ENCODE measurements around the gene GLRA2. TPM values are rescaled to one million over a fixed set of nuclear protein-coding genes. Genes with fewer than 3 reads are reported as not detected.

GLRA2 gene
- total RNA-seq, result not detected
- 0 reads per million in 2 donors for total RNA-seq

DNA sequence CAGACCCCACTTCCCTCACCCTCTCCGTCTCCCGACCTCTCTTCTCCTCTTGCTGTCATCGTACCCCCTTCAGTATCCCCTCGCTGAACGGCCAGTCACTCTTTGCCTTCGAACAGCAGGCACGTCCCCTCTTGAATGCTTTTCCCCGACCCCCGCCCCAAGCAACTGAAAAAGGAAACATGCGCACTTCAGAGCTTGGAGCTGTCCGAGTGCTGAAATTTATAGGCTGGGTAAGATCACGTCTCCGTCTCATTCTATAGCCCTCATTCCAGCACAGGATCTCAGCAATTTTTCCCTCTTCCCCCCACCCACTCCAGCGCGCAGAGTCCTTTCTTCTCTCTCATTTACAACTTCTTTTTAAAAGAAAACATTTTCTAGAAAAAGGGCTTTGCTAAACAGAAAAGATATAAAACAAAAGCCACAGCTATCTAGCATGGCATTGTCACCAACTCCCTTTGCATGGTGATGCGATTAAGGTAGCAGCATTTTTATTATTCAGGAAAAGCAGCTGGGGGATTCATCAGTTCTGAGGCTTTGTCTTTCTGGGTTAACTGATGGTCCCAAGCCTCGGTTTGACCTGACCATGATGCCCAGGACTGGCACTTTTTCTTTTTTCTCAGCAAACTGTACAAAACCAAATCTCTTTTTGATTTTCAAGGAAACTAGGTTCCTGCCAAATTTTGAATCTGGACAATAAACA, at the start of gene GLRA2:
GLRA2 (plus strand) TSS at position 247 of the 700 bp plus-strand sequence. CDS start 522 bp downstream, outside the sequence.
- DNase-seq, result no peak
- Mint-ChIP-seq H3K4me3 (peak within 1 kb of the TSS; percentile 37), H3K27me3 (no peaks in the 10 kb centered on the region), H3K27ac (no peak within 1 kb of the TSS), H3K4me1 (peaks cover 2% of the 10 kb centered on the region), H3K36me3 (ENCODE audit: low read depth) (peaks cover 2% of the 10 kb centered on the region)
- H3K9me3 ChIP-seq (ENCODE audit: control insufficient read depth, low read length, poor library complexity, severe bottlenecking), result no peaks in the 10 kb centered on the region
- ATAC-seq, result no peak

DNA sequence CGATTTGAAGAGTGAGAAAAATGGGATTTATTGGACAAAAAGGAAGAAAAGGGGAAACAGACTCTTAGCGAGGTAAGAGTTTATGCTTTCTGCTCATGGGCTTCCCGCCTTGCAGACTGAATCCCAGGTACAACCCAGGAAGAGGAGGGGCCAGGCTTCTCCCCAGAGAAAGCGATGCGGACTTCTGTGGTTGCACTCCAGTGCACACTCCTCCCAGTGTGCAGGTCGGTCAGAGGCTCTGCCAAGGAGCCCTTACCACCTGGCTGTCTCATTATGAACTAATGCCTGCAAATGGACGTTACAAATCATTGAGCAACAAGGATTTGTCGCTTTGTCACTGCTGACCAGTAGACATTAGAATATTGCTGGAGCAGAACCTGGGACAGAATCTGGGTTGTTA, 39.9 kb upstream of the GLRA2 start:
- DNase-seq (no peak), ATAC-seq (no peak)
- no peaks in the 10 kb centered on the region for H3K9me3 ChIP-seq (ENCODE audit: control insufficient read depth, low read length, poor library complexity, severe bottlenecking)
- Mint-ChIP-seq H3K27ac (no peak overlapping the region), H3K36me3 (ENCODE audit: low read depth) (no peaks in the 10 kb centered on the region), H3K4me1 (no peaks in the 10 kb centered on the region), H3K27me3 (peaks cover 5% of the 10 kb centered on the region), H3K4me3 (no peak overlapping the region)

DNA sequence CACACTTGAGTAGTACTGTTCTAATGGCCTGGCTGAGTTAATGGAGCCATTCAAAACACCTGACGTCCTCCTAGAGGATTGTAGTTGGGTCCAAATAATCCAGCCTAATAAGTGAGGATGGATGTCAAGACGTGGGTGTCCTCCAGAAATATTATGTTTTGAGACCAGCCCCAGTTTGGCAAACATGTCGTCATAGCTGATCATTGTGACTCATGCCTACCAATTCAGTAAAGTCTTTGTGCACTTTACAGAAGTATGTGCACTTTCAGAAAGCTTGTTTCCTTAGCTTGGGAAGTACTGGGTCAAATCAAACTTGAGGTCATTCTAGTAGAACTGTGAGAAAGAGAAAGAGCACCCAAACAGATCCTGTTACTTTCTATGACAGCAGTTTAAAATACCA, 37.6 kb upstream of the GLRA2 start:
- peaks cover 3% of the 10 kb centered on the region for H3K4me1 Mint-ChIP-seq

DNA sequence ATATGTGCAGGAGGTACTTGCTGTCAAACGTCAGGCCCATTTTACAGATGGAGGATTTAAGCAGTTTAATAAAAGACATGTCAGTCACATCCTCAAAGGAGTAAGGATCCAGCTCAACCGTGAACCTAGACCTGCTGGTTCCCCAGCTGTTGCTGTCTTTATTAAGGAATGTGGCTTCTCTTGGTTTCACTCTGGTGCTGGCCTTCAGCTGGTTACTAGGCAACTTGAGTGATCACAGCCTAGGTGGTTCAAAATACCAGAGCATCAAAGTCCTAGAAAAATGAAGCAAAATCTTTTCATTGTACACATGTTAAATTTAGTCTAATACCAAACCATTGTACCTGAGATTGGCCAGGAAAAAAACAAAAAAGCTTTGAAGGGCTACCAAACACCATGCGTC, 32.7 kb upstream of the GLRA2 start:
- Mint-ChIP-seq H3K4me1 (peaks cover 9% of the 10 kb centered on the region), H3K4me3 (peak overlapping the region; percentile 81), H3K27me3 (no peaks in the 10 kb centered on the region), H3K27ac (peak overlapping the region; percentile 83), H3K36me3 (ENCODE audit: low read depth) (no peaks in the 10 kb centered on the region)
- DNase-seq (no peak), ATAC-seq (peak; percentile 42)
- no peaks in the 10 kb centered on the region for H3K9me3 ChIP-seq (ENCODE audit: control insufficient read depth, low read length, poor library complexity, severe bottlenecking)

More for the DNA sequence above, 37.6 kb upstream of the GLRA2 start:
- Mint-ChIP-seq H3K27ac (no peak overlapping the region), H3K36me3 (ENCODE audit: low read depth) (no peaks in the 10 kb centered on the region), H3K27me3 (no peaks in the 10 kb centered on the region), H3K4me3 (no peak overlapping the region)
- no peaks in the 10 kb centered on the region for H3K9me3 ChIP-seq (ENCODE audit: control insufficient read depth, low read length, poor library complexity, severe bottlenecking)
- no peak for DNase-seq
- ATAC-seq, result no peak

DNA sequence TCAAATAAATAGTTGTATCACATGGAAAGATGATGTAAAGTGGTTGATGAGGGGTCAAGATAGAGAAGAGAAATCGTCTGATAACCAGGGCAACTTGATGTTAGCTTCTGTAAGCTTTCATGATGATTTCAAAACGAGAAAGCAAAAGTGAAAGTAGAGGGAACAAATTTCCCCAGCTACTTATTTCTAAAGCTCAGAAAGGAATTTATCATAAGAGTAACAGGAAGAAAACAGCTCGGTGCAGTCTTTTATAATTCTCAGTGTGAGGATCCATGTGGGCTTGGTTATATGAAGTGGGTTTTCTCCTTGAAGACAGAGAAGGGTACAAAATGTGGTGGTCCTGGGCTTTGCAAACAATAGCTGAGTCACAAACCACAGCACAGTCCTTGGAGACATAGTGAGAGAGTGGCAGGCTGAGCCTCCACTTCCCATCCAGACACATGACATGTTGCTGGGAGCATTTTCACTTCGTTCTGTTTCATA, 32.1 kb upstream of the GLRA2 start:
- DNase-seq, result no peak
- peak; percentile 49 for ATAC-seq
- Mint-ChIP-seq H3K4me3 (peak overlapping the region; percentile 81), H3K4me1 (peaks cover 9% of the 10 kb centered on the region), H3K27me3 (no peaks in the 10 kb centered on the region), H3K36me3 (ENCODE audit: low read depth) (no peaks in the 10 kb centered on the region), H3K27ac (peak overlapping the region; percentile 83)
- no peaks in the 10 kb centered on the region for H3K9me3 ChIP-seq (ENCODE audit: control insufficient read depth, low read length, poor library complexity, severe bottlenecking)

DNA sequence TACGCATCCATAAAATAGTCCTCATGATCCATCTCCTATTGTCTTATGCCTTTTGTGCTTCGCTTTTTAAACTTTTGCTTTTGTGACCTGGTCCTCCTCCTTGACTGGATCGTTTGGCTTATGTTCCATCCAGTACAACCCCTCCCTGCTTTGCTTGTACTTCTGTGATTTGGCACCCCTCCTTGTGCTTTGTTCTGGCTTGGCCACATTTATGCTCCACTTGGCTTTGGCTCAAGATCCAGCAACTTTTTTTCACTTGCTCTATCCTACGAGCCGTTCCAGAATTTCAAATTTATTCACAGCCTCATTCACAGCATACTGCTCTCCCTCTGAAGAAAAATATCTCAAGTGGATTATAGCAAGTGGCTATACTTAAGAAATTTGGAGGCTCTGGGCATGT, 28.0 kb upstream of the GLRA2 start:
- H3K36me3 Mint-ChIP-seq (ENCODE audit: low read depth), result no peaks in the 10 kb centered on the region

DNA sequence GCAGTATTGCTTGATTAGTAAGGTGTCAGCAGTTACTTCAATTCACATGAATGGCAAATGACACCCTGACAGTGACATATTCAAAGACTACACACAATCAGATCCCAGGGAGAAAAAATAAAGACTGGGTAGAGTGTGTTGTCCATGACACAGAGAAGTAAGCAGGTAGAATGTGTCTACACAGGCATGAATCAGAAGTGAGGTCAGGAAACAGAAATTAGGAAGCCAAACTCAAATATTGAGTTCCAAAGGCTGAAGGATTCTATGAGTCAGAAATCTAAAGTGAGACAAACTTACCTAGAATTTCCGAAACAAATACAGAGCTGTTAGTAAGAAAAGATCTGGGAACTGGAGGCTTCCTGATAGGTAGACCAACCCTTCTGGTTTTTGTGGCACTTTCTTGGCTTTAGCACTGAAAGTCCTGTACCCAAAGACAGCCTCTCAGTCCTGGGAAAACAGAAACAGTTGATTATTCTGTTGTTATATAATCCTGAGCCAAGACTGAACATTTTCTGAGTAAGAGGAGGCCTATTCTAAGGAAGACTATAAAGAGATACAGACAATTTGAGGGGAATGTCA, 24.3 kb upstream of the GLRA2 start:
- no peaks in the 10 kb centered on the region for H3K36me3 Mint-ChIP-seq (ENCODE audit: low read depth)
- H3K4me1 Mint-ChIP-seq, result no peaks in the 10 kb centered on the region
- DNase-seq, result no peak
- H3K27ac Mint-ChIP-seq, result no peak overlapping the region
- peaks cover 7% of the 10 kb centered on the region for H3K27me3 Mint-ChIP-seq
- ATAC-seq, result no peak
- no peaks in the 10 kb centered on the region for H3K9me3 ChIP-seq (ENCODE audit: control insufficient read depth, low read length, poor library complexity, severe bottlenecking)
- H3K4me3 Mint-ChIP-seq, result no peak overlapping the region

More for the DNA sequence above, 28.0 kb upstream of the GLRA2 start:
- no peaks in the 10 kb centered on the region for H3K27me3 Mint-ChIP-seq
- H3K4me3 Mint-ChIP-seq, result no peak overlapping the region
- no peak for DNase-seq
- H3K27ac Mint-ChIP-seq, result no peak overlapping the region
- ATAC-seq, result no peak
- H3K4me1 Mint-ChIP-seq, result peaks cover 6% of the 10 kb centered on the region
- no peaks in the 10 kb centered on the region for H3K9me3 ChIP-seq (ENCODE audit: control insufficient read depth, low read length, poor library complexity, severe bottlenecking)

DNA sequence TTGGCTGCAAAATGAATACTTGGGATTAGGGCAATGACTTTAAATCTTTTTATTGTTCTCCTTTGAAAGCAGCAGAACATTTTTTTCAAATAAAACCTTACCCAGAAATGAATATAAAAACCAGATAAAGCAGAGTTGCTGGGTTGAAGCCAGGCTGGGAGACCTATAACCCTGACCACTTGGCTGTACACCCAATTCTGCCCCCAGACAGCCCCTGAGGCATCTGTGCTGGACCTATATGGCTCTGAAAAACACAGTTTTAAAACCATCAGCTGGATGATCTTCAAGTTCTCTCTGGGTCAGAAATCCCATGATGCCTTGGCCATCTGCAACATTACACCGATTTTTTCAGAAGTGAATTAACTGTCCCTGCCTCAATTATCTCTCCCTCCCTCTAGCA, 23.7 kb upstream of the GLRA2 start:
- H3K27me3 Mint-ChIP-seq, result peaks cover 7% of the 10 kb centered on the region
- H3K9me3 ChIP-seq (ENCODE audit: control insufficient read depth, low read length, poor library complexity, severe bottlenecking), result no peaks in the 10 kb centered on the region
- H3K4me3 Mint-ChIP-seq, result no peak overlapping the region
- no peak for DNase-seq
- no peak for ATAC-seq
- no peaks in the 10 kb centered on the region for H3K36me3 Mint-ChIP-seq (ENCODE audit: low read depth)
- H3K27ac Mint-ChIP-seq, result no peak overlapping the region
- H3K4me1 Mint-ChIP-seq, result no peaks in the 10 kb centered on the region

DNA sequence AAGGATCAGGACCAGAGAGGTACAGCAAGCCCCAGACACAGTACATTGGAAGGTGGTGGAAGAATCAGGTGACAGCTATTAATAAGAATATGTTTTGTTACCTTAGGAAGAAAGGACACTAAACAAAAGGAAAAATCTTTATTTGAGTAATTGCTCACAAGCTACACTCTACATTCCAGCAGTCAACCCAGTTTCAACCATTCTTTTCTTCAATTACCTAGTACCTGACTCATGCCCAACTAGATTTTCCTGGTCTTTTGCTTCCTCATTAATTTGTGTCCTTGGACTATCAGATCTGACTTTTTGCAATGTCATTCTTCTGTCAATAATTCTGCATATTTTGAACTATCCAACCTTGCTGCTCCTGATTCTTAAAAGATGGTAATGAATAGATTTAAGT, 22.5 kb upstream of the GLRA2 start:
- peaks cover 7% of the 10 kb centered on the region for H3K27me3 Mint-ChIP-seq
- H3K27ac Mint-ChIP-seq, result no peak overlapping the region
- ATAC-seq (no peak), DNase-seq (no peak)
- no peak overlapping the region for H3K4me3 Mint-ChIP-seq
- H3K4me1 Mint-ChIP-seq, result no peaks in the 10 kb centered on the region
- H3K9me3 ChIP-seq (ENCODE audit: control insufficient read depth, low read length, poor library complexity, severe bottlenecking), result no peaks in the 10 kb centered on the region
- no peaks in the 10 kb centered on the region for H3K36me3 Mint-ChIP-seq (ENCODE audit: low read depth)

DNA sequence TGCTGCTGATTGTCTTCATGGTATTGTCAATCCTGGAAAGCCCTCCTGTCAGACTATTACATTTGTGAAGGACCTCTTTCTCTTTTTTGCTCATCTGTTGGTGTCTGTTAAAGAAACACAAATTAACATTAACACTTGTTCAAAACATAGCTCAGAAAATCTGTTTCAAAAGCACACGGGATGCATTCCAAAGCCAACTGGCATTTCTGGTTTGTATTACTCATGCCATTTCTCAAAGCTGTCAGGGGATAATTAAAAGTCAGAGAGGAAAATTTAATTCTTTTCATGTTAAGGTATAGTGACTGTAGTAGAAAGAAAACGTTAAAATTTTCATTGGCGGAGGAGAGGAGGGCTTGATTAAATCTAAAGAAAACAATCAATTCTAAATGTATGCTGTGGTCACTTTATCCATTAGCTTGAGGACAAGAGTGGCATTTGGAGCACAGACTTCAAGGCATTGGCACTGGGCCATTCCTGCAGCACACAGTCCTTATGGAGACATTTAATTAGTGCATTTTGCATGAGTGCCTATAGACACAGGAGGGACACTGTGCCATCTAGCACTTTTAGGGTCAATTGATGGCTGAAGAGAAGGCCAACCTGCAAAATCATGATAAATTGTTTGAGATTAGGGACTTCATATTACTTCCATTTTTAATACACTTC, 21.2 kb upstream of the GLRA2 start:
- Mint-ChIP-seq H3K4me3 (no peak overlapping the region), H3K27me3 (peaks cover 7% of the 10 kb centered on the region), H3K4me1 (no peaks in the 10 kb centered on the region), H3K36me3 (ENCODE audit: low read depth) (no peaks in the 10 kb centered on the region), H3K27ac (no peak overlapping the region)
- ATAC-seq, result no peak
- no peak for DNase-seq
- no peaks in the 10 kb centered on the region for H3K9me3 ChIP-seq (ENCODE audit: control insufficient read depth, low read length, poor library complexity, severe bottlenecking)

DNA sequence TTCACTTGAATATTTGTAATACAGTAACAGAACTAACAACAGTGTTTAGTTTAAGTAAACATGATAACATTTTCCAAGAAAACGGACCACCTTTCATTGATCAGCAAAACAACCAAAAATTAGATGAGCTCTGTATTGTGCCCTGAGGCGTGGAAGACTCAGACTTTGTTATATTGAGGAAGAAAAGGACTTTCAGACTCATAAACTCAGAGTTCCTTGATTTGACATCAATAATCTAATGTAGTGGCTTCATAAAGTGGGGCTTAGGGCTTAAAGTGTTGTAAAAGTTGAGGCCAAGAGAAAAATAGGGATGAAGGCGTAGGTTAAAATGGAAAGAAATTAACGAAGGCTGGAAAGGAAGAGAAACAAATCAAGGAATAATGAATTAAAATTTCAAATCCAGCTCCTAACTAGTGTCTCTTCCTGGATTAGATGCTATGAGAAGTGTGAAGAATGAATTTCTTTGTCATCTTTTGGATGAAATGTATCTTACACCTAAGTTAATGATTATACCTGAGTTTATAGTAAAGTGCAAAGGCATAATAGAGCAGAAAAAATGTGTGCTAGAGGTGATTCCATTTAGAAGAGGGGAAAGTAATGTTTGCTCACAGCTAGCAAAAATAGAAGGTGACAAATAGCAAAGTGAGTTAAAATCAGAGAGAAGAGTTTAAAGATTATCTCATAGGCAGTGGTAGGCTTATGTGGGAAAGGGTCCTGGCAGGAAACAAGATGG, 19.8 kb upstream of the GLRA2 start:
- DNase-seq (no peak), ATAC-seq (no peak)
- peaks cover 7% of the 10 kb centered on the region for H3K27me3 Mint-ChIP-seq
- H3K27ac Mint-ChIP-seq, result no peak overlapping the region
- H3K4me3 Mint-ChIP-seq, result no peak overlapping the region
- H3K4me1 Mint-ChIP-seq, result no peaks in the 10 kb centered on the region
- no peaks in the 10 kb centered on the region for H3K9me3 ChIP-seq (ENCODE audit: control insufficient read depth, low read length, poor library complexity, severe bottlenecking)
- H3K36me3 Mint-ChIP-seq (ENCODE audit: low read depth), result no peaks in the 10 kb centered on the region

DNA sequence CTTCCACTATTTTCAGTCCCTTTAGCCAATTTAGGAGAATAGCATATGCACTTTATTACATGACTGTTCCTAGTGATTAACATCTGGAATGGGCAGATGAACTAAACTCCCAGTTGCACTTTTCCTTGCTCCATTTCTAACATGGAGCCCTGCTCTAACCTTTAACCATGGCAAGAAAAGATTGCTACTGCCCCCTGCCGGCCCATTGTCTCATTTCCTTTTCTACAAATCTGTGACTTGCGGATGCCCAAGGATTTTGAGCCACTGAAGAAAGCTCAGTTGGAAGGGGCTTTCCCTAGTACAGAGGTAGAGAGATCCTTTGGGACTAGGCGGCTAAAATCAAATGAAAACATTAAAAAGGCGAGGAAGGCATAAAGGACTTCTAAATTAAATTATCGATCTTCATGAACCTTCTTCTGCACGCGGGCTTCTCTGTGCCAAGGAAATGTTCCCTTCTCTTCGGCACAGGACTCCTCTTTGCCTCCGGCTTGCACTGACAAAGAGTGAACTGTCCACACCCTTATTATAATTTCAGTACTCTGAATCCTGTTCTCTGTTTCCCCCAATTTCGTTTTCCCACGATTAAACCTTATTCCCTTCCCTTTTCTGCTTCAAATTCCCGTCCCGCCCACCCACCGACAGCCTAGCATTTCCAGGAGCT, 577 bp upstream of the GLRA2 start:
- peaks cover 2% of the 10 kb centered on the region for H3K4me1 Mint-ChIP-seq
- ATAC-seq, result no peak
- H3K4me3 Mint-ChIP-seq, result peak overlapping the region; percentile 37
- H3K36me3 Mint-ChIP-seq (ENCODE audit: low read depth), result peaks cover 2% of the 10 kb centered on the region
- H3K27me3 Mint-ChIP-seq, result no peaks in the 10 kb centered on the region
- peak; percentile 7 to 8 (median 7) for DNase-seq
- no peak overlapping the region for H3K27ac Mint-ChIP-seq
- no peaks in the 10 kb centered on the region for H3K9me3 ChIP-seq (ENCODE audit: control insufficient read depth, low read length, poor library complexity, severe bottlenecking)

DNA sequence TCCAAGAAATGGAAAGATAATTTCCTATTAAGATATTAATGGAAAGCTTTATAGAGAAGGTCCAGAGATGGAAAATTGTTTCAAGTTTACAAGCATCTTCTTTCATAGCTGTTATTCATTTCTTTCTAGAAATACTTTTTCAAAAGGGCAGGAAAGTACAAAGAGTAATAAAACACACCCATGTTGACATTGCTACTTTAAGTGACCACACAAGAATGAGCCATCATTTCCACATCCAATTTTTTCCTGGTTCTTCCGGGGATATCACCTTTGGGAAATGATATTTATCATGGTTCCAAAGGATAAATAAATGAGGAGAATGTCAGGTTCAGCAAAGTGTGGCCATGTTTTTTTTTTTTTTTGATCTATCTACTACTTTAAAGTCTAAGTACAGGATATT, 4.5 kb downstream of the GLRA2 start:
- Mint-ChIP-seq H3K36me3 (ENCODE audit: low read depth) (no peaks in the 10 kb centered on the region), H3K27ac (no peak overlapping the region), H3K27me3 (no peaks in the 10 kb centered on the region), H3K4me3 (no peak overlapping the region), H3K4me1 (peaks cover 2% of the 10 kb centered on the region)
- no peak for DNase-seq
- no peak for ATAC-seq
- no peaks in the 10 kb centered on the region for H3K9me3 ChIP-seq (ENCODE audit: control insufficient read depth, low read length, poor library complexity, severe bottlenecking)

Measured in T-helper 17 cell (primary cell).